H1 (cell line): ENCODE measurements around the gene LCN15.

ENCODE experiments used
- BRCA1 ChIP-seq: IDR thresholded peaks from 2 replicates; pipeline ENCODE4 v1.6.1; 2012; ENCODE audit warnings: low read depth, low read length, improper control_type of control experiment
- CTCF ChIP-seq, 3 experiments: IDR thresholded peaks; 1 replicate in 2 of 3; 2 replicates in 1 of 3; pipeline versions ENCODE4 v1.5.1 to v1.6.1; 2011; ENCODE audit warnings: low read length in 3 of 3, mild to moderate bottlenecking in 3 of 3, inconsistent platforms in 2 of 3, low read depth in 1 of 3, moderate library complexity in 1 of 3; ENCODE audit not compliant: insufficient read depth in 1 of 3; ENCODE audit errors: control extremely low read depth in 1 of 3
- EP300 ChIP-seq, 2 experiments: IDR thresholded peaks; 1 replicate in 1 of 2; 2 replicates in 1 of 2; pipeline ENCODE4 v1.6.1; 2011 to 2012; ENCODE audit warnings: low read depth in 2 of 2, low read length in 2 of 2, mild to moderate bottlenecking in 2 of 2, borderline replicate concordance in 1 of 2, inconsistent platforms in 1 of 2, moderate library complexity in 1 of 2
- EZH2 ChIP-seq: fragments of 200-600 bp; sonication (generic); IDR thresholded peaks from 2 replicates; pipeline ENCODE4 v1.7.1; 2012; ENCODE audit warnings: low read depth, mild to moderate bottlenecking, moderate library complexity, low read length, inconsistent platforms; ENCODE audit not compliant: severe bottlenecking
- MAFK ChIP-seq: IDR thresholded peaks from 2 replicates; pipeline ENCODE4 v1.6.1; 2012; ENCODE audit warnings: low read depth, mild to moderate bottlenecking, improper control_type of control experiment, low read length
- POLR2A ChIP-seq, 2 experiments: IDR thresholded peaks; 1 replicate in 1 of 2; 2 replicates in 1 of 2; pipeline ENCODE4 v1.6.1; 2011; ENCODE audit warnings: low read depth in 2 of 2, low read length in 2 of 2, mild to moderate bottlenecking in 2 of 2; ENCODE audit errors: control extremely low read depth in 1 of 2
- RAD21 ChIP-seq, 2 experiments: IDR thresholded peaks in 1 of 2; conservative IDR thresholded peaks in 1 of 2; 2 replicates each; pipeline ENCODE4 v1.6.1; 2011; ENCODE audit warnings: low read depth in 2 of 2, low read length in 2 of 2, improper control_type of control experiment in 1 of 2, inconsistent platforms in 1 of 2, mild to moderate bottlenecking in 1 of 2, moderate library complexity in 1 of 2
- SIN3A ChIP-seq, 2 experiments: IDR thresholded peaks in 1 of 2; conservative IDR thresholded peaks in 1 of 2; 2 replicates each; pipeline ENCODE4 v1.6.1; 2011 to 2012; ENCODE audit warnings: low read length in 2 of 2, improper control_type of control experiment in 1 of 2, low read depth in 1 of 2, mild to moderate bottlenecking in 1 of 2
- TCF12 ChIP-seq: IDR thresholded peaks from 2 replicates; pipeline ENCODE4 v1.6.1; 2011; ENCODE audit warnings: low read depth, mild to moderate bottlenecking, low read length

DNA sequence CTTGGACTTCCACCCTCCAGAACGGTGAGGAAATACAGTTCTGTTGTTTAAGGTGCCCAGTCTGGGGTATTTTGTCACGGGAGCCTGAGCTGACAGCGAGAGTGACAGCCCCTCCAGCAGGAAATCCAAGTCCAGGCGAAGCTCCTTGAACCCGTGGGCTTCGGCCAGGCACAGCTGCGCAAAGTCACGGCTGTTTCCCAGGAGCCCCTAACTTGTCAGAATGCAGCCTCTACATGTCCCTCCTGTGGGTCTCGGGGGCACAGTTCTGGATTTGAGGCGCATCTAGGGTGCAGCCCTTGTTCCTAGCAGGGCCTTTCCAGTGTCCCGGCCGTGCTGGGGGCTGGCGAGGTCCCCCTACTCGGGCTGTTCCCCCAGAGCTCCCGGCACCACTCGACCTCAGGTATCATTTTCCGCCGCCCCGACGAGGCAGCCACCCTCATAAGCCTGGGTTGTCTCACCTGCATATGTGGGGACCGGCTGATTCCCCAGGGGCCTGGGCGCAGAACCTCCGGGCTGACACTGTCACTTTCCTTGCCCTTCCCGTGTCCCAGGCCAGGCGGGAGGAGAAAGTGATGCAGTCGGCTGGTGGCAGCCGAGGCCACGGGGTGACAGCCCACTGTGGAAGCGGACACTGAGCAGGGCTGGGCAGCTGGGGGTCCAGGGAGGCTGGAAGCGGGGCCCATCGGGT lies 10.8 kb downstream of the LCN15 start:
- no peak for TF ChIP-seq CTCF (IDR thresholded peaks at IDR 0.05; ENCODE audit: control extremely low read depth in 1 of 3, insufficient read depth in 1 of 3, low read depth in 1 of 3, low read length in 3 of 3)
- TF ChIP-seq RAD21 (IDR thresholded peaks at IDR 0.05 in 1 of 2, conservative IDR thresholded peaks at IDR 0.05 in 1 of 2; ENCODE audit: low read depth in 2 of 2, low read length in 2 of 2) = no peak
- TF ChIP-seq EP300 (IDR thresholded peaks at IDR 0.05; ENCODE audit: borderline replicate concordance in 1 of 2, low read depth in 2 of 2, low read length in 2 of 2) = no peak
- TF ChIP-seq SIN3A (conservative IDR thresholded peaks at IDR 0.05 in 1 of 2, IDR thresholded peaks at IDR 0.05 in 1 of 2; ENCODE audit: low read depth in 1 of 2, low read length in 2 of 2) = no peak
- no peak for TF ChIP-seq BRCA1
- no peak for TF ChIP-seq MAFK
- no peak for TF ChIP-seq EZH2
- TF ChIP-seq POLR2A (IDR thresholded peaks at IDR 0.05; ENCODE audit: control extremely low read depth in 1 of 2, low read depth in 2 of 2, low read length in 2 of 2) = no peak
- TF ChIP-seq TCF12 = no peak
